Measurements from ENCODE around the gene PKN1. TPM values are rescaled to one million over a fixed set of nuclear protein-coding genes. Genes with fewer than 3 reads are reported as not detected.

PKN1 gene
- total and polyA plus RNA-seq, 2 of the 13 experiments (the other 11 are each of a cell fraction or from before 2014, with no cell fraction given), result 45.7 to 54.5 TPM

- TF ChIP-seq SRSF1 (optimal IDR thresholded peaks at IDR 0.05; ENCODE audit: low read depth, low read length), result peak; percentile 80
- TF ChIP-seq DRAP1 (CRISPR knock-in tag; IDR thresholded peaks at IDR 0.05), result no peak
- 0 out of 2 replicates have a peak, but pooled peaks have one; percentile 19 for TF ChIP-seq PRDM15 (CRISPR knock-in tag; IDR thresholded peaks at IDR 0.05)
- TF ChIP-seq TAF1 (CRISPR knock-in tag; IDR thresholded peaks at IDR 0.05), result no peak
- TF ChIP-seq HOXD1 (CRISPR knock-in tag; IDR thresholded peaks at IDR 0.05), result no peak
- peak; percentile 29; the same call in 1 of the 2 replicates for TF ChIP-seq SALL1 (CRISPR knock-in tag; IDR thresholded peaks at IDR 0.05)
- TF ChIP-seq ZNF687 (CRISPR knock-in tag; IDR thresholded peaks at IDR 0.05), result peak; percentile 27; the same call in 1 of the 2 replicates
- TF ChIP-seq AKAP8 (CRISPR knock-in tag; IDR thresholded peaks at IDR 0.05), result 0 out of 2 replicates have a peak, but pooled peaks have one; percentile 17
- no peak for TF ChIP-seq USF2 (IDR thresholded peaks at IDR 0.05; ENCODE audit: low read depth, low read length)
- peak; percentile 38; the same call in 1 of the 2 replicates for TF ChIP-seq USF2 (CRISPR knock-in tag; IDR thresholded peaks at IDR 0.05; ENCODE audit: borderline replicate concordance)
- TF ChIP-seq BHLHE40 (IDR thresholded peaks at IDR 0.05; ENCODE audit: low read length), result peak; percentile 85
- TF ChIP-seq RAD21 (CRISPR knock-in tag; IDR thresholded peaks at IDR 0.05), result peak; percentile 22; the same call in 1 of the 2 replicates
- peak; percentile 75 for TF ChIP-seq HNRNPL (IDR thresholded peaks at IDR 0.05; ENCODE audit: low read depth, low read length)
- TF ChIP-seq STAT6 (CRISPR knock-in tag; IDR thresholded peaks at IDR 0.05; ENCODE audit: borderline replicate concordance), result no peak
These were observed 722 bp downstream of the PKN1 start (continued) for GRCh38 chr19:14433554-14434501.

Data from HepG2 (cell line).